ENCODE measurements around the gene SPTBN2. TPM values are rescaled to one million over a fixed set of nuclear protein-coding genes. Genes with fewer than 3 reads are reported as not detected.

The SPTBN2 gene
- total RNA-seq, 1 donor from 2014 or later: 3.2 TPM

DNA sequence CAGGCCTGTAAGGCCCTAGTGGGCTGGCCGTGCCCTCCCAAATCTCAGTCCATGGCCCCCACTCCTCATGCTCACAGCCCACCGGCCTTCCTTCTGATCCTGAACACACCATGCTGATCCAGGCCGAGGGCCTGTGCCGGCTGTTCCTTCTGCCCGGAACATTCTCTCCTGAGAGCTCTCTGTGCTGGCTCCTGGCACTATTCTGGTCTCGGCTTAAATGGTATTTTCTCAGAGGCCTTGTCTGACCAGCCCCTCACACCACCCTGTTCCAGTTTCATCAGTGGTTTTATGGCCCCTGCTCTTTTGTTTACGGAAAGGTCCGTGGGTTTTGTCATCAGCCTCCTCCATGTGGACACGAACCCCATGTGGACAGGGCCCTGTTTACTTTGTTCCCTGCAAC, 22.0 kb downstream of the SPTBN2 start:
- Histone ChIP-seq H3K9me3 (no peaks in the 10 kb centered on the region), H3K4me1 (no peaks in the 10 kb centered on the region), H3K4me3 (no peak overlapping the region), H3K36me3 (no peaks in the 10 kb centered on the region), H3K27ac (no peak overlapping the region), H3K27me3 (no peaks in the 10 kb centered on the region)
- TF ChIP-seq, protein P1, sequence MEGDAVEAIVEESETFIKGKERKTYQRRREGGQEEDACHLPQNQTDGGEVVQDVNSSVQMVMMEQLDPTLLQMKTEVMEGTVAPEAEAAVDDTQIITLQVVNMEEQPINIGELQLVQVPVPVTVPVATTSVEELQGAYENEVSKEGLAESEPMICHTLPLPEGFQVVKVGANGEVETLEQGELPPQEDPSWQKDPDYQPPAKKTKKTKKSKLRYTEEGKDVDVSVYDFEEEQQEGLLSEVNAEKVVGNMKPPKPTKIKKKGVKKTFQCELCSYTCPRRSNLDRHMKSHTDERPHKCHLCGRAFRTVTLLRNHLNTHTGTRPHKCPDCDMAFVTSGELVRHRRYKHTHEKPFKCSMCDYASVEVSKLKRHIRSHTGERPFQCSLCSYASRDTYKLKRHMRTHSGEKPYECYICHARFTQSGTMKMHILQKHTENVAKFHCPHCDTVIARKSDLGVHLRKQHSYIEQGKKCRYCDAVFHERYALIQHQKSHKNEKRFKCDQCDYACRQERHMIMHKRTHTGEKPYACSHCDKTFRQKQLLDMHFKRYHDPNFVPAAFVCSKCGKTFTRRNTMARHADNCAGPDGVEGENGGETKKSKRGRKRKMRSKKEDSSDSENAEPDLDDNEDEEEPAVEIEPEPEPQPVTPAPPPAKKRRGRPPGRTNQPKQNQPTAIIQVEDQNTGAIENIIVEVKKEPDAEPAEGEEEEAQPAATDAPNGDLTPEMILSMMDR (IDR thresholded peaks at IDR 0.05): no peak
- no peak for DNase-seq (ENCODE audit: low spot score in 2 of 2)
- intact Hi-C loops (cut with DNase I): no loop called here

DNA sequence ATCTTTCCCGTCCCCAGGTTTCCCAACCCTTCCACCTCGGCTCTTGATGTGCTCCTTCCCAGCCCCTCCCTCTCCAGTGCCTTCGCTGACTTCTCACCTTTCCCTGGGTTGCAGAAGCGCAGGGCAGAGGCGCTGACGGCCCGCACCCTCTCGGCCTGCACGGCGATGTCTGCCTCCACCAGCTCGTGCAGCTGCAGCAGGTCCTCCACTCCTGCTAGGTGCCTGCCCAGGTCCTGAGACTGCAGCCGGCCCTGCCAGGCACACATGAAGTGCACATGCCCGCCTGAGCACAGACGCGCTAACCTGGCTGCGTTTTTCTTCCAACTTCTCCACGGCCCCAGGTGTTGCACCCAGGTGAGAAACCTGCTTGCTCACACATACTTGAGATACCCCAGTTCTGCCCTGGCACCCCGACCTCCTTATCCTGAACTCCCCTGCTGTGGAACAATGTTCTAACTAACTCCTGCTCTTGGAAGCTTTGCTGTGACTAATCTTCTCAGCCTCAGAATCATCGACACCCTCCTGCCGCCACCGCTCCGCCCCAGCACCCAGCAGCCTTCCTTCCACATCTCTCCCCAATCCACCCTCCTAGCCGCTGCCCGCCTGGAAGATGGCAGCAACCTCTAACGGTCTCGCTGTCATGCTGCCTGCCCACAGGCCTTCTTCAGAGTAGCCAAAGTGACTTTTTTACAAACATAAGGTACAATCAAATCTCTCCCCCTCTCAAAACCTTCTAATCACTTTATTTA, 23.3 kb downstream of the SPTBN2 start:
- DNase-seq (ENCODE audit: low spot score in 2 of 2): no peak
- H3K27me3 ChIP-seq: no peaks in the 10 kb centered on the region
- intact Hi-C loops (cut with DNase I): no loop called here
- H3K4me1 ChIP-seq: no peaks in the 10 kb centered on the region
- TF ChIP-seq, protein P1 (IDR thresholded peaks at IDR 0.05): no peak
- no peaks in the 10 kb centered on the region for H3K9me3 ChIP-seq
- no peak overlapping the region for H3K27ac ChIP-seq
- H3K36me3 ChIP-seq: no peaks in the 10 kb centered on the region
- H3K4me3 ChIP-seq: no peak overlapping the region

DNA sequence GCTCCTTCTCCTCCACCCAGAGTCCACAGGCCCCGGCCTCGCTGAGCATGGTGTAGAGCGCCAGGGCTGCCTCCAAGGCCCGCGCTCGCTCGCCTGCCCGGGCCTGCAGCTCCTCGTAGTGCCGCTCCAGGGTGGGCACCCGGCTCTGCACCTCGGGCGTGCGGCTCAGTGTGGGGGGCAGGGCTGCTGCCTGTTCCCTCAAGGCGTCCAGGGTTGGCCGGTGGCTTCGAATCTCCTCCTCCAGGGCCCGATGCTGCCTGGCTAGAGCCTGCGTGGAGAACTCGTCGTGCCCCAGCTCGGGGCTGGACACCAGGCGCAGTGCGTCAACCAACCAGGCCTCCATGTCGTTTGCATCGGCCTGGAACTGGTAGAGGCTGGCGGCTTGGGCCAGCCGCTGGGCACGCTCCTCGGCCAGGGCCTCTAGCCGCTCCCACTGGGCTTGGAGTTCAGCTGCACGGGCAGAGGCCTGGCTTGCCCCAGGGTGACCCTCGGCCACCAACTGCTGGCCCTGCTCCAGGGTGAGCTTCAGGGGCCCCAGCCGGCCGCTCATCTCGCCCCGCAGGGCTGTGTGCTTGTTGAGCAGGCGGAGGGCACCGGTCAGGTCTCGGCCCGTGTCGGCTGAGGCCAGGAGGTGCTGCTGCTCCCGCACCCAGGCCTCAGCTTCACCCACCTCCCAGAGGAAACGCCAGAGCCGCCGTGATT, 24.2 kb downstream of the SPTBN2 start:
- TF ChIP-seq, protein P1 (IDR thresholded peaks at IDR 0.05): no peak
- H3K4me1 ChIP-seq: no peaks in the 10 kb centered on the region
- no peaks in the 10 kb centered on the region for H3K36me3 ChIP-seq
- H3K4me3 ChIP-seq: no peak overlapping the region
- peaks cover 0 to 1% of the 10 kb centered on the region in 2 donors for H3K9me3 ChIP-seq
- intact Hi-C loops (cut with DNase I): no loop called here
- H3K27me3 ChIP-seq: no peaks in the 10 kb centered on the region
- no peak for DNase-seq (ENCODE audit: low spot score in 2 of 2)
- no peak overlapping the region for H3K27ac ChIP-seq

DNA sequence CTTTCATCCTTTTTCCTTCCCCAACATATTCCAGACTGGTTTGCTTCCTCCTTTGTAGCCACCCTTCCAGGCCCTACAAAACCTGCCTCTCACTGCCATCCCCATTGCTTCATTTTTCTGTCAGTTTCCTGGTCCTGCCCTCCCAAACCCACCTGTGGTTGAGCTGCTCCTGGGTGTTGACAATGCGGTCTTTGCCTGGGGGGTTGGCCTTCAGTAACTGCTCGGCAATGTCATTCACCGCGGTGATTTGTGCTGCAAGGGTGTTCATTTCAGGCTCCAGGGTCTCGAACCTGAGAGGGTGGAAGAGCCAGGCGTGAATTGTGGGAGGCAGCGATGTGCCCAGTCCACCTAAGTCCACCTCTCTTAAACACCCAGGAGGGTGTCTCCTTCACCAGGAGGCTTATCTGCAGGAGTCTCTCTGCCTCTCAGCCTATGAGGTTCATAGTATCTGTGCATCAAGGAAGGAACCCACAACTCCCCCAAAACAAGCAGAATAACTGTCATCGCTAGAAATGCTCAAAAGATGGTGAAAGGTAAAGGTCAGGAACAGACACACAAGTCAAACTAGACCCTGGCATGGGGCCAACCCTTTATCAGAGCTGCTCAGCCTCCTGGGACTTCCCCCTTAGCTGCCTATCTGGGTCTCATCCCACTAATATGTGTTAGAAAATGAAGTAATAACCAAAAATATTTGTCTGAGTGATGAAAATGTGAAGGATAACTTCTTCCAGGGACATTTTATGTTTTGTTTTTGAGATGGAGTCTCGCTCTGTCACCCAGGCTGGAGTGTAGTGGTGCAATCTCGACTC, 27.4 kb downstream of the SPTBN2 start:
- H3K27me3 ChIP-seq: no peaks in the 10 kb centered on the region
- DNase-seq (ENCODE audit: low spot score in 2 of 2): no peak
- H3K4me1 ChIP-seq: no peaks in the 10 kb centered on the region
- H3K27ac ChIP-seq: no peak overlapping the region
- TF ChIP-seq, protein P1 (IDR thresholded peaks at IDR 0.05): no peak
- H3K9me3 ChIP-seq: peaks cover 0 to 10% of the 10 kb centered on the region in 2 donors
- H3K4me3 ChIP-seq: no peak overlapping the region
- intact Hi-C loops (cut with DNase I): no loop called here
- H3K36me3 ChIP-seq: no peaks in the 10 kb centered on the region

DNA sequence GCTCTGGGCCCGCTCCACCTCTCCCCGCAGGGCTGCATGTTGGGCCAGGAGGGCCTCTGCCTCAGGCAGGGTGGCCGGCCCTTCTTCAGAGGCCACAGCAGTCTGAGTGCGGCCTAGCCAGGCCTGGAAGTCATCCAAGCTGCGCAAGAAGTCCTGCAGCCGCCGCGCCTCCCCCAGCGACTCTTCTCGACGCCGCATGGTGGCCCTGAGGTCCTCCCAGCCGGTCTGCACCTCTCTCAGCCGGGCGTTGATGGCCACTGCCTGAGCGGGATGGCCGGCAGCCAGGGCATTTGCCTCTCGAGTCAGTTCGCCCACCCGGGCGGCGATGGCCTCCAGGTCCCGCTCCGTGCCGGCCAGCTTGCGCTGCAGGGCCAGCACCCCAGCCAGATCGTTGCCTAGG, 28.3 kb downstream of the SPTBN2 start:
- Histone ChIP-seq H3K9me3 (peaks cover 0 to 10% of the 10 kb centered on the region in 2 donors), H3K4me3 (no peak overlapping the region), H3K4me1 (no peaks in the 10 kb centered on the region), H3K27me3 (no peaks in the 10 kb centered on the region), H3K36me3 (no peaks in the 10 kb centered on the region), H3K27ac (no peak overlapping the region)
- intact Hi-C loops (cut with DNase I): no loop called here
- no peak for DNase-seq (ENCODE audit: low spot score in 2 of 2)
- TF ChIP-seq, protein P1 (IDR thresholded peaks at IDR 0.05): no peak
